HT-29 (cell line): ENCODE data around the gene PLSCR4. TPM values are rescaled to one million over a fixed set of nuclear protein-coding genes. Genes with fewer than 3 reads are reported as not detected.
A peak's percentile ranks its signal among the peaks of the same experiment; 100 is the strongest.

Experiments
- DNase-seq: peaks from one replicate; pipeline ENCODE4 v3.0.0-alpha.2; 2015; ENCODE audit warnings: low spot score
- total RNA-seq: library from RNA; depleted of rRNA; stranded (reverse); fragments of >200 nt; shearing (Covaris generic); gene quantifications from 2 replicates; pipeline ENCODE4 v1.2.3, GENCODE V29; 2014; rRNA removed

Gene PLSCR4
- total RNA-seq, 1 experiment from 2014 or later = 2.2 TPM

- DNase-seq = no peak
These were observed 88.3 kb downstream of the PLSCR4 start for GRCh38 chr3:146162561-146162960.

DNA sequence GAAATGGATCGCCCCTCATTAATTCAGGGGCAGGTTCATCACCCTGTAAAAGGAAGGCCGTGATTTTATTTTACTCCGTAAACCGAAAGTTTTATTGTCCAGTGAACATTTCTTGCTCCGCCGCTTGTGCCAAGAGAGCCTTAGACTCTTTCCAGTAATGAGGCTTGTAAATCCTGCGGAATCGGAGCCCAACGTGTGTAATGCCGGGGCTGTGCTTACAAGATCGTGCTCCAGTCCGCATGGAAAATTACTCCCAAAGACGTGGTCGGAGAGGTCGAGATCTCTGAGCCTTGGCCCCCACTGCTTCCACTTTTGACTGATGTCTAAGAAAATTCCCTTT, 89.3 kb downstream of the PLSCR4 start:
- peak; percentile 76 for DNase-seq

- DNase-seq = peak; percentile 88
These were observed 89.8 kb downstream of the PLSCR4 start, which contains the start of gene PLOD2 for GRCh38 chr3:146160964-146161662. TSS of gene PLOD2 (minus strand) at chr3:146161184. CDS start at chr3:146160989, 195 bp downstream.

DNA sequence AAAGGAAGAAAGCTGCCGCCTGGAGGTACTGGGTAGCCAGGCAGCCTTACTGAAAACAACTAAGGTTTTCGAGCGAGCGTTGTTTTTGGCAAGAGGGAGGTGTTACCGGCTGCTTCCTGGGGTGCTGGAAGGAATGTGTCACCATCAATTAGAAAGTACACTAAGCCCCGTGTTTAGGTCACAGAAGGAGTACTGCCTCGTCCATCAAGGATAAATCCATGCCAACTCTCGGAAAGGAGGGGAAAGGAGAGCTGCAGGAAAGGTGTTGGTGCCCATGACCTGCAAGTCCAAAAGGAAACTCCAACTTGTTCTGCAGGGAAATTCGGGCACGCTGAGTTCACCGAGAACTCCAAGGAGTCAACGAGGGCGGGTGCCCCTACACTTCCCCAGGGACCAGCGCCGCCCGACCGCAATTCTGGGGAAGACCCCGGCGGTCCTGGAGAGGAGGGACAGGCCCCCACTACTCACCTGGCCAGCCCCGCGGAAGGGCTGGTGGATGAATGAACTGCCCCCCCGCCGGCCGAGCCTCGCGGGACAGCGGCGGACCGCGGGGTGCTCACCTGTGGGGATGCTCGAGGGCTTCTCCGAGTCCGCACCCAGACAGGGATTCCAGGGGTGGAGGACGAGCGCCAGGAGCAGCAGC, 90.5 kb downstream of the PLSCR4 start:
- peak; percentile 82 for DNase-seq

- DNase-seq = peak; percentile 12
These were observed 91.1 kb downstream of the PLSCR4 start for GRCh38 chr3:146159616-146160320.

GRCh38 chr3:146159037-146159436, 91.9 kb downstream of the PLSCR4 start:
- DNase-seq = no peak

GRCh38 chr3:146157325-146158060, 93.4 kb downstream of the PLSCR4 start:
- DNase-seq = no peak

DNA sequence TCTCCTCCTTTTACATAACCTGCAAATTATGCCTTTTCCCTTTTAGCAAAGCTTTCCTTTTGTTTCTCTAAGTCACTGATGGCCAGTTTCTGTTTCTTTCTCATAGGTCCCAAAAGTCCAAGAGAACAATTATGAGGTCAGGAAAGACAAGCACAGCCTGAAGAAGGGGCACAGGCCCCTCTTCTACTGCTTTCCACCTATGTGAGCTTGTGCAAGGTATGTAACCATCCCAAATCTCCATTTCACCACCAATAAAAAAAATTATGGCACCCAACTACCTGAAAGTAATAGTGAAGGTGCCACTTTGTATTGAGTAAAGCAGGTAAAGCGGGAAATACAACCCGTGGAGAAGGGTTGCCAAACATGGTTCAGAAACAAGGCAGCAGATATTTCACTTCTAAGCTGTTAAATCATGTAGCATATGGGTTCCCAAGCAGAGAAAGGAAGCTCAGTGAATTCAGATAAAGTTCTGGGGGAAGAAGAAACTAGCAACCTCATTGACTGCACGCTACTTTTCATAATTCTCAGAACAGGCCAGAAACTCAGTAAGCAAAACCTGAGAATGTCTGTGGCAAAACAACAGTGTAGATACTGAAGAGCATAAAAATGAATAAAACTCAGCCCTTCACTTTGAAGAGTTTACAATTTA, 94.1 kb downstream of the PLSCR4 start:
- DNase-seq = peak; percentile 19

DNA sequence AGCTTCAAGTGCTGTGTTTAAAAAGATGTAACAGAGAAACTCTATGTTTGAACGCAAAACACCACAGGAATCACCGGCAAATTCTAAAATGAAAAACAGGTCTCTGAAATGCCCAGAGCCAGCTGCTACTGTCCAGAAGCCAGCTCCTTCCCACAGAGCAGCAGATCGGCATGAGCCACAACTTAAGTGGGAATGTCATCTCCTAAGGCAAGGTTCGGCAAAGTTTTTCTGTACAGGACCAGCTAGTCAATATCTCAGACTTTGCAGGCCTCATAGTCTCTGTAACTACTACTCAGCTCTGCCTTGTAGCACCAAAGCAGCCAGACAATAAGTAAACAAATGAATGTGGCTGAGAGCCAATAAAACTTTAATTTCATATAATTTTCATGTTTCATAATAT, 94.8 kb downstream of the PLSCR4 start:
- peak; percentile 7 for DNase-seq

DNA sequence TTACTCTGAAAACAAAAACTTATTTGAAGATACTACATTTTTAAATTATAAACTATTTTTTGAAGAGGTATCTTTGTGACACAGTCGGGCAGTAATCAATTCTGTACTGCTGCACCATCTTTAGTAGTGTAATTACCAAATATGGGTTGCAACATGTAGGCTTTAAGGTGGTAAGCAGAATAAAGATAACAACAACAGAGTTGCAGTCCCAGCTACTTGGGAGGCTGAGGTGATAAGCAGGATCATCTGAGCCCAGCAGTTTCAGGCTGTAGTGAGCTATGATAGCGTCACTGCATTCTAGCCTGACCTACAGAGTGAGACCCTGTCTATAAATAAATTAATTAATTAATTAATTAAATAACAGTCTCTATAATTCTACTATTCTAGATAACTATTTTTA, 95.9 kb downstream of the PLSCR4 start:
- DNase-seq = no peak

DNA sequence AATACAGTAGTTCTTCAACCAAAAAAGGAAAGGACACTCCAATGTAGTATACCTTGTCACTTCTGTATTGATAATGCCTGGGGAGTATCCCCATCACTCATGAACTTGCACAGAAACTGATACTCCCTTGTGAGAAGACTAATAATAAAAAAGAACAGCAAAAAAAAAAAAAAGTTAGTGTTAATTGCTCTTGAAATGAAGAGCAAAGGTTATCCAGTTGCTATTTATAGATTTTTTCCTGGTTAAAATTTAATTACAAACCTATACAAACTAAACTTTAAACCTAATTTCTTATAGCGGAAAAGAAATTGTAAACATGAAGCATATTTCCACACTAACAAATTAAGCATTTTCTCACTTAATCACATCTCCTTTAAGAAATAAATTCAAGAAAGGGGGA, 96.6 kb downstream of the PLSCR4 start:
- no peak for DNase-seq

DNA sequence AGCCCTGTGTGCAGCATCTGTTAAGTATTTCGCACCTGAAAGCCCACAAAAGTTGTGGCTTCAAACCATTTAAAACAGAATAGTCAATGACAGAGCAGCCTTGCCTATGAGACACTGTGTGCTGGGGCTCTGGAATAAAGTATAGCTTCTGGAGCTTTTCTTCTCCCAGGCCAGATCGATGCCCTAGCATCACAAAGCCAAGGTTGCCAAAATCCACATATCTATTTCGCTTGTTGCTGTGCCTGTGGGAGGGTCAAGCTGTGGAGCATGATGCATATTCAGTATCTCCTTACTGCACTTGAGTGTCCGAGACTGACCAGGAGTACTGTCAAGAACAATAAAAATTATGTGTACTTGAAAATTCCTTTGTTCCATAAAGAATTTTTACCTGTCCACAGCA, 97.5 kb downstream of the PLSCR4 start:
- DNase-seq = no peak

GRCh38 chr3:146152834-146153233, 98.1 kb downstream of the PLSCR4 start:
- no peak for DNase-seq

DNA sequence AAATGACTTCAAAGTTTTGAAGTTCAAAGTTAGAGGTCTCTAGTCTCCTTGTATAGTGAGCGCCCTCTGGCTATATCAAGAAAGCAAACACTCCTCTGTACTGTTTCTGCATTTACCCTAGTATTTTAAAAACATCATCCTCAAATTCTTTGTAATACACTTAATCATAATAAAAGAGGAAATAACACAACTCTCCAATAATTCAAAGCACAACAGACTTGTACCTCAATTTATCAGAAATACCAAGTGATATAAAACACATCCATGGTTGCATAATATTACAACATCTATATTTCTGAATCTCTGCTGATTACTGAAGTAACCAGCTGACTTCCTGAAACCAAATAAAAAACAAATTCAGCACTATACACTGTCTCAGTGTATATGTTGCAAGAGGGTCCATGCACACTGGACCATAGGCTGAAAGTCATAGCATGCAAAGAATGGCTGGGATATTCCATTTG, 102.4 kb downstream of the PLSCR4 start:
- DNase-seq = no peak

DNA sequence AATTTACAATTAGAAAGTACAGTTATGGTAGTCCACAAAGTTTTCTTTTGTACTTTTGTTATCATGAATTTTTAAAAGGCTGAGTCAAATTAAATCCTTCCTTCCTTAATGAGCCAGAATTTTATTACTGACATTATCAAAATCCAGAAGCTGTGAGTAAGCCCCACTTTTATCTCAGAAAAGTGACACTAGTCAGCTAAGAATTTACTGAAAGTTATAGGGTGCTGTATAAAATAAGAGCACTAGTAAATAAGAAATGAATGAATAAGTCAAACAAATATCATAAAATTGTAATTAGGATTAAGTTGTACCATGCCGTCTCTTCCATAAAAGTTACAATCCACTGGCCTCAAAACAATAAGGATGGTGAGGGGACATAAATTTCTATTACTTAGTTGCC, 105.3 kb downstream of the PLSCR4 start:
- no peak for DNase-seq

DNA sequence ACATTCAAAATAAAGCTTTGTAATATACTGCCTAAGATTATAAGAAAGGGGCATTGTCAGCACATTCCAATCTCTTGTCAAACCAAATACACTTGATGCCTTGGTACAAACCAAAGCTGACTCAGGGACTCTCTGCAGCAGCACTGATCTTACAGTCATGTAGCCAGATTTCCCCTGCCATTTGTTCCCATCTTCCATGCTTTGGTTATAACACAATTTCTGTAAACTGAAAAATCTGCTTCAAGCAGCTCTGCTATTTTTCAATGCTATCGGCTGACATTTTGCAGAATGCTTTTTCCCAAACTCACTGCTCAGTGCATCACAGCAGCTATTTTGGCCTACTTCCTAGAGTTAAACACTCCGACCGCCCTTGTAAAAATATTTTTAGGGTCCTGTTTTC, 108.1 kb downstream of the PLSCR4 start:
- DNase-seq = no peak

Other genes starting within 250 kb of the PLSCR4 start
- 9.9 and 10.1 TPM in 2 replicates for gene PLOD2, start 89.9 kb downstream of the PLSCR4 start, total RNA-seq
- not detected in 2 replicates for gene PLSCR2, start 218.5 kb upstream of the PLSCR4 start, total RNA-seq